GM06990 (cell line): ENCODE measurements around the gene EPC1.

ENCODE experiments used
- DNase-seq: peaks from one replicate; pipeline ENCODE4 v3.0.0-alpha.2; 2011; ENCODE audit not compliant: insufficient read length; ENCODE audit errors: extremely low read depth
- H3K27me3 ChIP-seq: replicated peaks from 2 replicates; pipeline ENCODE4 v1.6.0; 2011; ENCODE audit warnings: low read length; ENCODE audit not compliant: control insufficient read depth, insufficient read depth
- H3K36me3 ChIP-seq: 2 replicates; pipeline ENCODE4 v1.5.1; 2011; ENCODE audit warnings: low read length; ENCODE audit not compliant: control insufficient read depth, insufficient read depth
- H3K4me3 ChIP-seq: replicated peaks from 2 replicates; pipeline ENCODE4 v1.5.1; 2011; ENCODE audit warnings: low read depth, mild to moderate bottlenecking, control low read depth, low read length
- CTCF ChIP-seq: IDR thresholded peaks from 2 replicates; pipeline ENCODE4 v1.5.1; 2011; ENCODE audit warnings: low read length, control low read depth, mild to moderate bottlenecking, inconsistent platforms; ENCODE audit not compliant: insufficient read depth, poor library complexity, severe bottlenecking

Gene EPC1

GRCh38 chr10:32329061-32329460 lies 17.9 kb downstream of the EPC1 start:
- H3K4me3 ChIP-seq, result no peak overlapping the region
- peaks cover 2% of the 10 kb centered on the region; the same call in 1 of the 2 replicates for H3K36me3 ChIP-seq
- TF ChIP-seq CTCF, result no peak
- no peaks in the 10 kb centered on the region for H3K27me3 ChIP-seq
- DNase-seq, result no peak

DNA sequence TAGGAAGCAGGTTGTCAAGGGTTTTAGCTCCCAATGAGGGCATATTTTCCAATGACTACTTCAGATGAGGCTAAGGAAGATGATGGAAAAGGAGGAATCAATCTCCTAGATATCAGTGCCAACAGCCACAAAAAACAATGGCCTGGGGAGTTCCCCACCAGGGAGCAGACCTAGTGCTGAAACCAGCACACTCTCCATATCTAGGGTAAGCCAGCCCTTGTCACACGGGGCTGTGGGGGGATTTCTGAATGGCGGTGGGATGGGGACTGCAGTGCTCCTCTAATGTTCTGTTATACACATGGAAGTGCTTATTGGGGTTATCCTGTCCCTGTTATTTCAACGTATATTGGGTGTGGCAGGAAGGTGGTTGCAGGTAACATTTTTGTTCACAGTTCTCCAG lies 18.5 kb downstream of the EPC1 start:
- H3K36me3 ChIP-seq, result peaks cover 2% of the 10 kb centered on the region; the same call in 1 of the 2 replicates
- no peak for DNase-seq
- no peak for TF ChIP-seq CTCF
- H3K4me3 ChIP-seq, result no peak overlapping the region
- H3K27me3 ChIP-seq, result no peaks in the 10 kb centered on the region

- no peak overlapping the region for H3K4me3 ChIP-seq
- TF ChIP-seq CTCF, result no peak
- peaks cover 2% of the 10 kb centered on the region; the same call in 1 of the 2 replicates for H3K36me3 ChIP-seq
- DNase-seq, result no peak
- H3K27me3 ChIP-seq, result no peaks in the 10 kb centered on the region
These were observed 19.6 kb downstream of the EPC1 start for GRCh38 chr10:32327364-32327691.

DNA sequence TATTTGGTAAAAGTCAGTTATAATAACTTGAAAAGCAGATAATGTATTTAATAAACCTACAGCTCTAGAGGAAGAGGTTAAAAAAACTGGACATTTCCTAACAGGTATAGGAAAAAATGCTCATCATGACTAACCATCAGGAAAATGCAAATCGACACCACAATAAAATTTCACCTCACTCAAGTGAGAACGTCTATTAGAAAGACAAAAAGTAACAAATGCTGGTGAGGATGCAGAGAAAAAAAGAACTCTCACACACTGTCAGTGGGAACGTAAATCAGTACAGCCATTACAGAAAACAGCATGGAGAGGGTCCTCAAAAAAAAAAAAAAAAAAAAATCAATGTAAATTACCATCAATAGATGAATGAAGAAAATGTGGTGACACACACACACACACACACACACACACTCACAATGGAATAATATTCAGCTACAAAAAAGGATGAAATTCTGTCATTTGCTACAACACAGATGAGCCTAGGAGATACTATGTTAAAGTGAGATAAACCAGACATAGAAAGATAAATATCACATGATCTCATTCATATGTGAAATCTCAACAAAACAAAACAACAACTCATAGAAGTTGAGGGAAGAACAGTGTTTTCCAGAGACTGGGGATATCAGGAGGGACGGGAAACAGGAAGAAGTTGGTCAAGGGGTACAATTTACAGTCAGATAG lies 20.1 kb downstream of the EPC1 start:
- Histone ChIP-seq H3K4me3 (no peak overlapping the region), H3K36me3 (peaks cover 2% of the 10 kb centered on the region; the same call in 1 of the 2 replicates), H3K27me3 (no peaks in the 10 kb centered on the region)
- DNase-seq, result no peak
- TF ChIP-seq CTCF, result no peak

- no peak overlapping the region for H3K4me3 ChIP-seq
- no peak for TF ChIP-seq CTCF
- no peak for DNase-seq
- peaks cover 2% of the 10 kb centered on the region; the same call in 1 of the 2 replicates for H3K36me3 ChIP-seq
- H3K27me3 ChIP-seq, result no peaks in the 10 kb centered on the region
These were observed 20.8 kb downstream of the EPC1 start for GRCh38 chr10:32326119-32326518.

DNA sequence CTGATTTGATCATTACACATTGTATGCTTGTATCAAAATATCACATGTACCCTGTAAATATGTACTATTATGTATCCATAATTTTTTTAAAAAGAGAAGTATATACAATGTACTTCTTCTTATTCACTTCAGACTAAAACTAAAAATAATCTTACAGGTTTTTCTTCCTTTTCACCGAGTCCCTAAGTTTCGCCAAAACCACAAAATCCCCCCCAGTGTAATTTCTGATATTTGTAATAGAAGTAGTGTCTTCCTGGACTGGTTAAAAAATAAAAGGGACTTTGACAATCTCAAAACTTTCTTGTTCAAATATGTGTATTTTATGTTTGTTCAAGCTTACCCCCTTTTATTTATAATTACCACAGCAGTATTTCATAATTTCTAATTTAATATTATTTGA lies 23.9 kb downstream of the EPC1 start:
- Histone ChIP-seq H3K4me3 (no peak overlapping the region), H3K27me3 (no peaks in the 10 kb centered on the region), H3K36me3 (no peaks in the 10 kb centered on the region)
- no peak for DNase-seq
- no peak for TF ChIP-seq CTCF
